Measurements from ENCODE around the gene KHK.

The KHK gene

GRCh38 chr2:27122791-27123190 is 36.2 kb downstream of the KHK start:
- no peaks in the 10 kb centered on the region for H3K36me3 ChIP-seq (replicated peaks in 1 of 2; ENCODE audit: control insufficient read depth in 2 of 2, insufficient read depth in 2 of 2, low read length in 2 of 2)
- H3K4me1 ChIP-seq (ENCODE audit: control insufficient read depth in 2 of 2, insufficient read depth in 1 of 2, low read depth in 1 of 2, low read length in 2 of 2), result peaks cover 6 to 11% of the 10 kb centered on the region in 2 donors
- no peak for DNase-seq (ENCODE audit: low spot score)
- no peak overlapping the region for H2BK15ac ChIP-seq (ENCODE audit: low read length)
- no peaks in the 10 kb centered on the region for H3K79me1 ChIP-seq (ENCODE audit: low read depth, low read length)
- no peak overlapping the region for H3K23ac ChIP-seq (ENCODE audit: low read depth, low read length, poor library complexity)
- H2AFZ ChIP-seq (ENCODE audit: low read length), result peak overlapping the region; percentile 94
- H3K4me2 ChIP-seq (ENCODE audit: insufficient read depth, low read length, poor library complexity, severe bottlenecking), result no peak overlapping the region
- H2BK5ac ChIP-seq (ENCODE audit: low read length), result no peak overlapping the region
- H3K14ac ChIP-seq (ENCODE audit: low read length), result no peak overlapping the region
- H3K4me3 ChIP-seq (ENCODE audit: low read length in 2 of 2), result no peak overlapping the region
- H2BK120ac ChIP-seq (ENCODE audit: low read depth, low read length), result no peak overlapping the region
- H3K27ac ChIP-seq (replicated peaks; ENCODE audit: low read length), result no peak overlapping the region
- no peak overlapping the region for H3K4ac ChIP-seq (ENCODE audit: low read length)
- no peak overlapping the region for H4K91ac ChIP-seq (ENCODE audit: low read depth, low read length, poor library complexity)
- no peak overlapping the region for H2AK5ac ChIP-seq (ENCODE audit: low read depth, low read length)
- no peak overlapping the region for H2BK12ac ChIP-seq (ENCODE audit: low read length)
- no peak overlapping the region for H4K8ac ChIP-seq (ENCODE audit: low read depth, low read length)
- no peak overlapping the region for H3K18ac ChIP-seq (ENCODE audit: low read length)
- peaks cover 0 to 4% of the 10 kb centered on the region in 2 donors for H3K9me3 ChIP-seq (replicated peaks in 1 of 2; ENCODE audit: control insufficient read depth in 2 of 2, insufficient read depth in 1 of 2, low read depth in 1 of 2, low read length in 2 of 2)
- H3K9ac ChIP-seq (ENCODE audit: low read depth, low read length, poor library complexity), result no peak overlapping the region
- peaks cover 6 to 69% (median 30%) of the 10 kb centered on the region in 3 experiments for H3K27me3 ChIP-seq (ENCODE audit: control insufficient read depth in 3 of 3, insufficient read depth in 3 of 3, low read depth in 1 of 3, low read length in 3 of 3)
- WGBS, 2 donors (ENCODE audit: extremely low coverage in 2 of 2, insufficient read length in 2 of 2, insufficient replicate concordance in 1 of 2), result no CpG with 5 or more reads among the region's 7 CpGs

GRCh38 chr2:27123302-27124150 is 37.0 kb downstream of the KHK start, which contains the start of gene ABHD1:
Gene ABHD1 (plus strand): TSS chr2:27123815. CDS start chr2:27123949, 134 bp downstream.
- H3K9me3 ChIP-seq (replicated peaks in 1 of 2; ENCODE audit: control insufficient read depth in 2 of 2, insufficient read depth in 1 of 2, low read depth in 1 of 2, low read length in 2 of 2), result peaks cover 0 to 4% of the 10 kb centered on the region in 2 donors
- H3K4me1 ChIP-seq (ENCODE audit: control insufficient read depth in 2 of 2, insufficient read depth in 1 of 2, low read depth in 1 of 2, low read length in 2 of 2), result peaks cover 4 to 9% of the 10 kb centered on the region in 2 donors
- H3K36me3 ChIP-seq (replicated peaks in 1 of 2; ENCODE audit: control insufficient read depth in 2 of 2, insufficient read depth in 2 of 2, low read length in 2 of 2), result no peaks in the 10 kb centered on the region
- H3K23ac ChIP-seq (ENCODE audit: low read depth, low read length, poor library complexity), result peak within 1 kb of the TSS; percentile 36
- no peaks in the 10 kb centered on the region for H3K79me1 ChIP-seq (ENCODE audit: low read depth, low read length)
- H3K27ac ChIP-seq (replicated peaks; ENCODE audit: low read length), result no peak within 1 kb of the TSS
- peak within 1 kb of the TSS; percentile 5 for H2BK12ac ChIP-seq (ENCODE audit: low read length)
- peak within 1 kb of the TSS; percentile 0 for H2AK5ac ChIP-seq (ENCODE audit: low read depth, low read length)
- peak within 1 kb of the TSS; percentile 39 for H3K18ac ChIP-seq (ENCODE audit: low read length)
- no peak within 1 kb of the TSS for H2BK120ac ChIP-seq (ENCODE audit: low read depth, low read length)
- no peak within 1 kb of the TSS for H3K4ac ChIP-seq (ENCODE audit: low read length)
- peak within 1 kb of the TSS; percentile 94 for H2AFZ ChIP-seq (ENCODE audit: low read length)
- no peak within 1 kb of the TSS for H3K14ac ChIP-seq (ENCODE audit: low read length)
- no peak for DNase-seq (ENCODE audit: low spot score)
- peak within 1 kb of the TSS; percentile 43 to 79 for H3K4me3 ChIP-seq (ENCODE audit: low read length in 2 of 2)
- peaks cover 6 to 61% (median 22%) of the 10 kb centered on the region in 3 experiments for H3K27me3 ChIP-seq (ENCODE audit: control insufficient read depth in 3 of 3, insufficient read depth in 3 of 3, low read depth in 1 of 3, low read length in 3 of 3)
- H3K9ac ChIP-seq (ENCODE audit: low read depth, low read length, poor library complexity), result peak within 1 kb of the TSS; percentile 17
- H2BK5ac ChIP-seq (ENCODE audit: low read length), result no peak within 1 kb of the TSS
- H3K4me2 ChIP-seq (ENCODE audit: insufficient read depth, low read length, poor library complexity, severe bottlenecking), result peak within 1 kb of the TSS; percentile 66
- WGBS, 2 donors (ENCODE audit: extremely low coverage in 2 of 2, insufficient read length in 2 of 2, insufficient replicate concordance in 1 of 2), result no CpG with 5 or more reads among the region's 47 CpGs
- H4K91ac ChIP-seq (ENCODE audit: low read depth, low read length, poor library complexity), result no peak within 1 kb of the TSS
- no peak within 1 kb of the TSS for H4K8ac ChIP-seq (ENCODE audit: low read depth, low read length)
- H2BK15ac ChIP-seq (ENCODE audit: low read length), result no peak within 1 kb of the TSS

GRCh38 chr2:27125104-27125503 is 38.5 kb downstream of the KHK start:
- Histone ChIP-seq H3K4me2 (ENCODE audit: insufficient read depth, low read length, poor library complexity, severe bottlenecking) (no peak overlapping the region), H2BK15ac (ENCODE audit: low read length) (no peak overlapping the region), H3K4ac (ENCODE audit: low read length) (no peak overlapping the region), H3K27me3 (ENCODE audit: control insufficient read depth in 3 of 3, insufficient read depth in 3 of 3, low read depth in 1 of 3, low read length in 3 of 3) (peaks cover 0 to 46% (median 10%) of the 10 kb centered on the region in 3 experiments), H4K8ac (ENCODE audit: low read depth, low read length) (no peak overlapping the region), H2AFZ (ENCODE audit: low read length) (no peak overlapping the region), H2AK5ac (ENCODE audit: low read depth, low read length) (no peak overlapping the region), H2BK120ac (ENCODE audit: low read depth, low read length) (no peak overlapping the region), H3K4me1 (ENCODE audit: control insufficient read depth in 2 of 2, insufficient read depth in 1 of 2, low read depth in 1 of 2, low read length in 2 of 2) (peaks cover 0 to 6% of the 10 kb centered on the region in 2 donors), H4K91ac (ENCODE audit: low read depth, low read length, poor library complexity) (no peak overlapping the region), H3K36me3 (replicated peaks in 1 of 2; ENCODE audit: control insufficient read depth in 2 of 2, insufficient read depth in 2 of 2, low read length in 2 of 2) (peaks cover 4 to 13% of the 10 kb centered on the region in 2 donors), H3K79me1 (ENCODE audit: low read depth, low read length) (no peaks in the 10 kb centered on the region), H3K18ac (ENCODE audit: low read length) (no peak overlapping the region), H3K9ac (ENCODE audit: low read depth, low read length, poor library complexity) (no peak overlapping the region), H3K4me3 (ENCODE audit: low read length in 2 of 2) (no peak overlapping the region), H3K23ac (ENCODE audit: low read depth, low read length, poor library complexity) (no peak overlapping the region), H3K9me3 (replicated peaks in 1 of 2; ENCODE audit: control insufficient read depth in 2 of 2, insufficient read depth in 1 of 2, low read depth in 1 of 2, low read length in 2 of 2) (no peaks in the 10 kb centered on the region), H2BK12ac (ENCODE audit: low read length) (no peak overlapping the region), H2BK5ac (ENCODE audit: low read length) (no peak overlapping the region), H3K14ac (ENCODE audit: low read length) (no peak overlapping the region), H3K27ac (replicated peaks; ENCODE audit: low read length) (no peak overlapping the region)
- no peak for DNase-seq (ENCODE audit: low spot score)
- no CpG with 5 or more reads among the region's 3 CpGs for WGBS, 2 donors (ENCODE audit: extremely low coverage in 2 of 2, insufficient read length in 2 of 2, insufficient replicate concordance in 1 of 2)

- Histone ChIP-seq H3K27me3 (ENCODE audit: control insufficient read depth in 3 of 3, insufficient read depth in 3 of 3, low read depth in 1 of 3, low read length in 3 of 3) (peaks cover 0 to 34% (median 7%) of the 10 kb centered on the region in 3 experiments), H4K8ac (ENCODE audit: low read depth, low read length) (no peak overlapping the region), H2BK15ac (ENCODE audit: low read length) (no peak overlapping the region), H2BK120ac (ENCODE audit: low read depth, low read length) (no peak overlapping the region), H3K79me1 (ENCODE audit: low read depth, low read length) (peaks cover under 1% of the 10 kb centered on the region), H3K27ac (replicated peaks; ENCODE audit: low read length) (no peak overlapping the region), H2BK12ac (ENCODE audit: low read length) (no peak overlapping the region), H4K91ac (ENCODE audit: low read depth, low read length, poor library complexity) (no peak overlapping the region), H2AFZ (ENCODE audit: low read length) (no peak overlapping the region), H3K18ac (ENCODE audit: low read length) (no peak overlapping the region), H2BK5ac (ENCODE audit: low read length) (no peak overlapping the region), H3K9ac (ENCODE audit: low read depth, low read length, poor library complexity) (no peak overlapping the region), H3K23ac (ENCODE audit: low read depth, low read length, poor library complexity) (no peak overlapping the region), H3K4me2 (ENCODE audit: insufficient read depth, low read length, poor library complexity, severe bottlenecking) (no peak overlapping the region), H2AK5ac (ENCODE audit: low read depth, low read length) (no peak overlapping the region), H3K4ac (ENCODE audit: low read length) (no peak overlapping the region), H3K4me3 (ENCODE audit: low read length in 2 of 2) (no peak overlapping the region), H3K9me3 (replicated peaks in 1 of 2; ENCODE audit: control insufficient read depth in 2 of 2, insufficient read depth in 1 of 2, low read depth in 1 of 2, low read length in 2 of 2) (no peaks in the 10 kb centered on the region), H3K14ac (ENCODE audit: low read length) (no peak overlapping the region), H3K4me1 (ENCODE audit: control insufficient read depth in 2 of 2, insufficient read depth in 1 of 2, low read depth in 1 of 2, low read length in 2 of 2) (peaks cover 0 to 6% of the 10 kb centered on the region in 2 donors), H3K36me3 (replicated peaks in 1 of 2; ENCODE audit: control insufficient read depth in 2 of 2, insufficient read depth in 2 of 2, low read length in 2 of 2) (peaks cover 15 to 25% of the 10 kb centered on the region in 2 donors)
- no CpG with 5 or more reads among the region's 5 CpGs for WGBS, 2 donors (ENCODE audit: extremely low coverage in 2 of 2, insufficient read length in 2 of 2, insufficient replicate concordance in 1 of 2)
- no peak for DNase-seq (ENCODE audit: low spot score)
These were observed 39.7 kb downstream of the KHK start for GRCh38 chr2:27126252-27126710.

Data from neuronal stem cell (in vitro differentiated cells).